ENCODE data around the gene TRIM38. TPM values are rescaled to one million over a fixed set of nuclear protein-coding genes. Genes with fewer than 3 reads are reported as not detected.

TRIM38 gene
- polyA plus RNA-seq, 1 donor from 2014 or later = not detected

- no peak overlapping the region for H3K27ac ChIP-seq (ENCODE audit: low read length)
- TF ChIP-seq SMC3 (conservative IDR thresholded peaks at IDR 0.05; ENCODE audit: poor library complexity) = no peak
- TF ChIP-seq REST (IDR thresholded peaks at IDR 0.05; ENCODE audit: borderline replicate concordance) = no peak
- no peaks in the 10 kb centered on the region for H3K79me2 ChIP-seq (replicated peaks; ENCODE audit: insufficient read depth, low read length)
- H3K9me3 ChIP-seq (ENCODE audit: low read length) = no peaks in the 10 kb centered on the region
- H3F3A ChIP-seq (ENCODE audit: insufficient read depth, low read length, poor library complexity, severe bottlenecking) = no peaks in the 10 kb centered on the region
- no peak overlapping the region for H3K4me2 ChIP-seq (ENCODE audit: low read length)
- no peak overlapping the region for H2AFZ ChIP-seq (ENCODE audit: low read depth, low read length)
- no peaks in the 10 kb centered on the region for H4K20me1 ChIP-seq (ENCODE audit: insufficient read depth)
- no peak overlapping the region for H3K9ac ChIP-seq (ENCODE audit: low read length)
- H3K36me3 ChIP-seq (ENCODE audit: insufficient read depth, low read length) = no peaks in the 10 kb centered on the region
- no peaks in the 10 kb centered on the region for H3K9me2 ChIP-seq (ENCODE audit: insufficient read depth, low read length)
- no peak overlapping the region for H3K4me3 ChIP-seq (ENCODE audit: low read length)
- H3K27me3 ChIP-seq (ENCODE audit: insufficient read depth, low read depth, low read length) = no peaks in the 10 kb centered on the region
Measured at GRCh38 chr6:25954756-25955155, 7.8 kb upstream of the TRIM38 start.

GRCh38 chr6:25956226-25956625 is 6.4 kb upstream of the TRIM38 start:
- Histone ChIP-seq H3K4me3 (ENCODE audit: low read length) (no peak overlapping the region), H3K9me3 (ENCODE audit: low read length) (no peaks in the 10 kb centered on the region), H2AFZ (ENCODE audit: low read depth, low read length) (no peak overlapping the region), H3K9me2 (ENCODE audit: insufficient read depth, low read length) (no peaks in the 10 kb centered on the region), H3F3A (ENCODE audit: insufficient read depth, low read length, poor library complexity, severe bottlenecking) (no peaks in the 10 kb centered on the region), H3K27me3 (ENCODE audit: insufficient read depth, low read depth, low read length) (no peaks in the 10 kb centered on the region), H3K27ac (ENCODE audit: low read length) (no peak overlapping the region), H3K36me3 (ENCODE audit: insufficient read depth, low read length) (no peaks in the 10 kb centered on the region), H3K4me2 (ENCODE audit: low read length) (no peak overlapping the region), H3K9ac (ENCODE audit: low read length) (no peak overlapping the region), H3K79me2 (replicated peaks; ENCODE audit: insufficient read depth, low read length) (no peaks in the 10 kb centered on the region), H4K20me1 (ENCODE audit: insufficient read depth) (no peaks in the 10 kb centered on the region)
- no peak for TF ChIP-seq REST (IDR thresholded peaks at IDR 0.05; ENCODE audit: borderline replicate concordance)
- no peak for TF ChIP-seq MXI1 (conservative IDR thresholded peaks at IDR 0.05; ENCODE audit: poor library complexity, severe bottlenecking)
- TF ChIP-seq EP300 (conservative IDR thresholded peaks at IDR 0.05; ENCODE audit: poor library complexity, severe bottlenecking) = no peak
- no peak for TF ChIP-seq RAD21 (conservative IDR thresholded peaks at IDR 0.05)
- TF ChIP-seq POLR2AphosphoS5 (IDR thresholded peaks at IDR 0.05) = no peak
- TF ChIP-seq EZH2 (IDR thresholded peaks at IDR 0.05; ENCODE audit: borderline replicate concordance, insufficient read depth, low read length, poor library complexity, severe bottlenecking) = no peak
- no peak for TF ChIP-seq CTCF (IDR thresholded peaks at IDR 0.05; ENCODE audit: poor library complexity, severe bottlenecking)

Data from neural cell (in vitro differentiated cells).